Measurements from ENCODE around the gene FLNB. TPM values are rescaled to one million over a fixed set of nuclear protein-coding genes. Genes with fewer than 3 reads are reported as not detected.

FLNB gene
- total and polyA plus RNA-seq, 8 donors, result 38.2 to 204 (median 85.9) TPM

DNA sequence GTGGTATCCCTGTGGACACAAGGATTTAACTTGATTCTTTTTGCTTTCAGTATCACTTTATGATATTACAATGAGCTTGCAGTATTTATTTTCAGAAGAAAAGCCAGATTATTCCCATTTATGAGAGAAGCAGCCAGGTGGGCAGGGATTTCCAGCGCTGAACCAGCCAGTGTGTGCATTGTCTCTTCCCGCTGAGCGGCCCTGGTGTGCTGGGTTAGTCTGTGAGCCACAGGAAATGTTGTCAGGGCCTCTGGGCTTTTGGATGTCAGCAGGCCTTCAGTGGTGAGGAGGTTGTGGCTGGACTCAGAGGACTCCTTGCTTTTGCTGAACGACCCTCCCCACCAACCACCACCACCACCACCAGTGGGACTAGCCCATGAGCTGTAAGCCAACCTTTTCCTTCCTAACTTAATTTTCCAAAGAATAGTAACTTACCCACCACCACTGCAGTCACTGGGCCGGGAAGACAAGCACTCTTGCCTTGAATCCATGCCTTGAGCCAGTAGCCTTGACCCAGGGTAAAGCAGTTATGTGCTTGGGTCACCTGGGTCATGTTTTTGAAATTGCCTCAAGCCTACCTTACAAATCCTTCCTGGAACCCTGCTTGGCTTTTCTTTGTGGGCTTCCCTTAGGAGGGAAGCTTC is 33.1 kb downstream of the FLNB start:
- TF ChIP-seq POLR2A (IDR thresholded peaks at IDR 0.05) (no peak), EP300 (IDR thresholded peaks at IDR 0.05) (no peak), POLR2AphosphoS5 (IDR thresholded peaks at IDR 0.05) (no peak)
- TF ChIP-seq, protein P1, sequence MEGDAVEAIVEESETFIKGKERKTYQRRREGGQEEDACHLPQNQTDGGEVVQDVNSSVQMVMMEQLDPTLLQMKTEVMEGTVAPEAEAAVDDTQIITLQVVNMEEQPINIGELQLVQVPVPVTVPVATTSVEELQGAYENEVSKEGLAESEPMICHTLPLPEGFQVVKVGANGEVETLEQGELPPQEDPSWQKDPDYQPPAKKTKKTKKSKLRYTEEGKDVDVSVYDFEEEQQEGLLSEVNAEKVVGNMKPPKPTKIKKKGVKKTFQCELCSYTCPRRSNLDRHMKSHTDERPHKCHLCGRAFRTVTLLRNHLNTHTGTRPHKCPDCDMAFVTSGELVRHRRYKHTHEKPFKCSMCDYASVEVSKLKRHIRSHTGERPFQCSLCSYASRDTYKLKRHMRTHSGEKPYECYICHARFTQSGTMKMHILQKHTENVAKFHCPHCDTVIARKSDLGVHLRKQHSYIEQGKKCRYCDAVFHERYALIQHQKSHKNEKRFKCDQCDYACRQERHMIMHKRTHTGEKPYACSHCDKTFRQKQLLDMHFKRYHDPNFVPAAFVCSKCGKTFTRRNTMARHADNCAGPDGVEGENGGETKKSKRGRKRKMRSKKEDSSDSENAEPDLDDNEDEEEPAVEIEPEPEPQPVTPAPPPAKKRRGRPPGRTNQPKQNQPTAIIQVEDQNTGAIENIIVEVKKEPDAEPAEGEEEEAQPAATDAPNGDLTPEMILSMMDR (IDR thresholded peaks at IDR 0.05), result no peak
- Histone ChIP-seq H3K36me3 (no peaks in the 10 kb centered on the region), H3K9me3 (no peaks in the 10 kb centered on the region), H3K4me3 (no peak overlapping the region), H3K4me1 (peaks cover 42 to 89% (median 66%) of the 10 kb centered on the region in 4 donors), H3K27me3 (no peaks in the 10 kb centered on the region), H3K27ac (peak overlapping the region in 4 of 5 donors; percentile 20 to 83 (median 44))
- DNase-seq, result peak in 1 of 2 donors; percentile 49
- intact Hi-C loops (cut with DNase I; ENCODE audit: low total_unique reads), result no loop called here
- 45 to 67% (median 48%) methylated on average over 5 of the region's 5 CpGs for WGBS, 5 donors

DNA sequence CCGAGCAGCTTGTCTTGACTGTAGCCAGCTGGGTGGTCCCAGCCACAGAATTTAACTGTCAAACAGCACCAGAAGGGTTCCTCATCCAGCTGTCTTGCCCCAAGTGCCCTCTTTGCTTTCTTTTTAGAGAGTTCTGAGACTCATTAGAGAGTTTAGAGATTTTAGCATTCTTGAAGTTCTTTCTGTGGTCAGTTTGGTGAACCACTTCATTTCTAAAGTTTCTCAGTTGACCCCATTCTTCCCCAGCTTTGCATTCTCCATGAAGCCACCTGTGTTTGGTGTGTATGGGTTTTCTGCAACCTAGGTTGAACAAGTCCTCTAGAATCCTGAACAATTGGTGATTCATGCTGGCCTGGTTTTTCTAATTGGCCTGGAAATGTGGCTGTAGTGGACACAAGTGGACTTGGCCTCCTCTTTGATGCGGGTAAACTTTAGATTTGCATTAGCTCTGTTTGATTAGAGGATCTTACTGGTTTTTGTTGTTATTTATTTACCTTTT is 33.7 kb downstream of the FLNB start:
- intact Hi-C loops (cut with DNase I; ENCODE audit: low total_unique reads), result no loop called here
- Histone ChIP-seq H3K27ac (peak overlapping the region in 4 of 5 donors; percentile 20 to 83 (median 44)), H3K9me3 (no peaks in the 10 kb centered on the region)

DNA sequence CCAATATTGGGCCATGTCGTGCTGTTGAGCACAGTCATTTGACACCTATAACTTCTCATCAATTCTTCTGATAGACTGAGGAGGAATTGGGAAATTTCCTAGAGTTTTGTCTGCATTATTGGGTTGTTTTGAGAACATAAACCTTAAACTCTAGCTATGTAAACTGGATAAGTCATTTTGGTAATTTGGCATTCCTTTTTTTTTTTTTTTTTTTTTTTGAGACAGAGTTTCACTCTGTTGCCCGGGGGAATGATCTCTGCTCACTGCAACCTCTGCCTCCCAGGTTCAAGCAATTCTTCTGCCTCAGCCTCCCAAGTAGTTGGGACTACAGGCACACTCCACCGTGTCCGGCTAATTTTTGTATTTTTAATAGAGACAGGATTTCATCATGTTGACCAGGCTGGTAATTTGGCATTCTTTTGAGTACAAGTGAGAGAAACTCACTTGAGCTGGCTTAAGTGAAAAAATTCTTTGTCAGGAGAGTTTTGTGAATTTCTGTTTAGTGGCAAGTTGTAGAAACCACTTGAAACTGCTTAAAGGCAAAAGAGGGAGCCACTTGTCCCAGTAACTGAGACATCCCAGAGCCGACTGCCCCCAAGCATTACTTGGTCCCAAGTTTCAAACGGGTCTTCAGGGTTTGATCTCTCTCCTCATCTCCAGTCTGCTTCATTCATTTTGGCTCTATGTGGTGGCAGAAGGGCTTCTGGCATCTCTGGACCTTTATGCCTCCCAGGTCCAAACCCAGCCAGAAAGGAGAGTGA is 34.9 kb downstream of the FLNB start:
- no peak overlapping the region for H3K4me3 ChIP-seq
- peaks cover 46 to 88% (median 67%) of the 10 kb centered on the region in 4 donors for H3K4me1 ChIP-seq
- WGBS, 5 donors, result 65 to 89% (median 78%) methylated on average over 6 of the region's 6 CpGs
- no peaks in the 10 kb centered on the region for H3K9me3 ChIP-seq
- no peak for DNase-seq
- intact Hi-C loops (cut with DNase I; ENCODE audit: low total_unique reads), result no loop called here
- TF ChIP-seq POLR2AphosphoS5 (IDR thresholded peaks at IDR 0.05) (no peak), EP300 (IDR thresholded peaks at IDR 0.05) (no peak), POLR2A (IDR thresholded peaks at IDR 0.05) (no peak)
- TF ChIP-seq, protein P1 (IDR thresholded peaks at IDR 0.05), result no peak
- H3K27me3 ChIP-seq, result no peaks in the 10 kb centered on the region
- H3K27ac ChIP-seq, result peak overlapping the region in 4 of 5 donors; percentile 10 to 83 (median 68)
- H3K36me3 ChIP-seq, result no peaks in the 10 kb centered on the region

More for the DNA sequence above, 33.7 kb downstream of the FLNB start:
- Histone ChIP-seq H3K36me3 (no peaks in the 10 kb centered on the region), H3K4me1 (peaks cover 44 to 88% (median 65%) of the 10 kb centered on the region in 4 donors), H3K27me3 (no peaks in the 10 kb centered on the region), H3K4me3 (no peak overlapping the region)
- TF ChIP-seq POLR2A (IDR thresholded peaks at IDR 0.05) (no peak), POLR2AphosphoS5 (IDR thresholded peaks at IDR 0.05) (no peak), EP300 (IDR thresholded peaks at IDR 0.05) (no peak)
- TF ChIP-seq, protein P1 (IDR thresholded peaks at IDR 0.05), result no peak
- 63 to 76% (median 71%) methylated on average over 2 of the region's 2 CpGs for WGBS, 5 donors
- DNase-seq, result no peak

DNA sequence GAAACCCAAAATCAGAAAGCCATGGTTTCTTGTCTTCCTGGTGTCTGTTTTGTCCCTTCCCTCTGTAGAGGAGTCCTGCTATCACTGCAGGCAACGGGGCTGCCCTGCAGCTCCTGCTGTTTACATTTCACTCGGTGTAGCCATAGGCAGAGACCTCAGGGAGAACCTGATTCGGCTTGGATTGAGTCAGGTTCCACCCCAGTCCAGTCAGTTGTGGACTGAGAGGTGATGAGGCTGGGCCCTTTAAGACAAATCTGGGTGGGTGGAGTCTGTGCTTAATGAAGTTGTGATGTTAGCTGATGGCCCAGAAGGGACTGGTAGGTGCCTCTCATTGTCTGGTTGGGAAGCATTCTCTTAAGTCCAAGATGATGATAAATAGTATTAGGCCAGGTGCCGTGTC is 35.7 kb downstream of the FLNB start:
- no peaks in the 10 kb centered on the region for H3K36me3 ChIP-seq
- WGBS, 5 donors, result 39 to 63% (median 48%) methylated on average over 4 of the region's 4 CpGs
- peaks cover 48 to 89% (median 69%) of the 10 kb centered on the region in 4 donors for H3K4me1 ChIP-seq
- no peak for DNase-seq
- TF ChIP-seq POLR2AphosphoS5 (IDR thresholded peaks at IDR 0.05), result no peak
- TF ChIP-seq EP300 (IDR thresholded peaks at IDR 0.05), result no peak
- TF ChIP-seq, protein P1 (IDR thresholded peaks at IDR 0.05), result no peak
- TF ChIP-seq POLR2A (IDR thresholded peaks at IDR 0.05), result no peak
- H3K27ac ChIP-seq, result peak overlapping the region in 4 of 5 donors; percentile 20 to 83 (median 68)
- H3K4me3 ChIP-seq, result no peak overlapping the region
- H3K9me3 ChIP-seq, result no peaks in the 10 kb centered on the region
- H3K27me3 ChIP-seq, result no peaks in the 10 kb centered on the region
- intact Hi-C loops (cut with DNase I; ENCODE audit: low total_unique reads), result no loop called here
